ENCODE measurements around the gene CCNH. TPM values are rescaled to one million over a fixed set of nuclear protein-coding genes. Genes with fewer than 3 reads are reported as not detected.

Gene CCNH
- total RNA-seq, 1 donor from 2014 or later, result 19.2 TPM

- DNase-seq (ENCODE audit: low spot score) (no peak), ATAC-seq (no peak)
Measured at GRCh38 chr5:87361536-87362213, 51.1 kb downstream of the CCNH start.

DNA sequence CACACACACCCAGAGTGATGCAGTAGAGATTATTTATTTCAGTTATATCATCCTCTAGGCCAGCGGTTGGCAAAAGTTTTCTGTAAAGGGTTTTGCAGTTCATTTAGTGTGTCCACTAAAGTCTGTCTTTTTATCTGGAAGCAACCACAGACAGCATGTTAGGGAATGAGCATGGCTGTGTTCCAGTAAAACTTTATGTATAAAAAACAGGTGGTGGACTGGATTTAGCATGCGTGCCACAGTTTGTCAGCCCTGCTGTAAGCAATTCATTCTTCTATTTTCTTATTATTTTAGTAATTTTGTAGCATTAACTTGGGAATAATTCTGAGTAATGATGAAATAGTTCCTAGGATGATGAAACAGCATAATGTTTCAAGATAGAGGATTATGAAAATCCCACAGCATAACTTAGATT, 51.7 kb downstream of the CCNH start:
- DNase-seq (ENCODE audit: low spot score) (no peak), ATAC-seq (no peak)

DNA sequence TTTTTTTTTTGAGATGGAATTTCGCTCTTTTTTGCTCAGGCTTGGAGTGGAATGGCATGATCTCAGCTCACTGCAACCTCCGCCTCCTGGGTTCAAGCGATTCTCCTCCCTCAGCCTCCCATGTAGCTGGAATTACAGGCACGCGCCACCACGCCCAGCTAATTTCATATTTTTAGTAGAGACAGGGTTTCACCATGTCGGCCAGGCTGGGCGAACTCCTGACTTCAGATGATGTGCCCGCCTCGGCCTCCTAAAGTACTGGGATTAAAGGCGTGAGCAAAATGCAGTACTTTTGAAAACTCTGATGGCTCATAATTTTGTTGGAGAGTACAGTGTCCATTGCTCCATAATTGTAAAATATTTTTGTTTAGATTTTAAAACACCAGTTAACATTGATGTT, 52.6 kb downstream of the CCNH start:
- ATAC-seq (no peak), DNase-seq (ENCODE audit: low spot score) (no peak)

DNA sequence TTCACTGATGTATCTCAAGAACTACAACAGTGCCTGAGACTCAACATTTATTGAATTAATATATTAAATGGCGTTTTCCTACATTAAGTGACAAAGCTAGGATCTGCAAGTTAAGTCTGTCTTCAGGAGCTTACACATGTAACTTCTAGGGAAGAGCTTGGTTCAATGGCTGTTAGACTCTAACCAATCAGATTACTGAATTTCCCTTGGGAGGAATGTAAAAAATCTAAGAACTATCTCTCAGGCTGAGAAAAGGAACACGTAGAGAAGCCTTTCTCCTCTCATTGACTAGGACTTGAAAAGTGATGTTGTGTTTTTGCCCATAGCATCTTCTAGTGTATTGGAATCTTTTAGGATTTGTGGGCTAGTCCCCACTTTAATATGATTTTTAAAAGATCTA, 53.6 kb downstream of the CCNH start:
- ATAC-seq, result no peak
- no peak for DNase-seq (ENCODE audit: low spot score)

GRCh38 chr5:87354496-87354895, 58.2 kb downstream of the CCNH start:
- DNase-seq (ENCODE audit: low spot score) (no peak), ATAC-seq (no peak)

DNA sequence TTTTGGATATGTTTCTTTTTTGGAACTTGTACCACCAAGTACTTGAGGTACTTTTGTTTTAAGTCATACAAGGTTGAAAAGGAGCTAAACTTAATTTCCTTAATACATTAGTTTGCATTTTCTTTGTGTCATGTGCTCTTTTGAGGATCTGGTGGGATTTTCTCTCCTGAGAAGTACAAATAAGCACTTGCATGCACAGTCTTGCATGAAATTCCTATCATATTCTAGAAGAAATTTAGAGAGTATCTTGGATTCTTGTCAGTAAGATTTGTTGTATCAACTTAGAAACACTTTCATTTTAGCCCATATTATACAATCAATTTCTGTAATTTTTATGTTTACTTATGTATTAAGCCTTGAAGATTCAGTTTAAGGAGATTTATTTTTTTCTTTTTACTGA, 64.9 kb downstream of the CCNH start:
- ATAC-seq (no peak), DNase-seq (ENCODE audit: low spot score) (no peak)

DNA sequence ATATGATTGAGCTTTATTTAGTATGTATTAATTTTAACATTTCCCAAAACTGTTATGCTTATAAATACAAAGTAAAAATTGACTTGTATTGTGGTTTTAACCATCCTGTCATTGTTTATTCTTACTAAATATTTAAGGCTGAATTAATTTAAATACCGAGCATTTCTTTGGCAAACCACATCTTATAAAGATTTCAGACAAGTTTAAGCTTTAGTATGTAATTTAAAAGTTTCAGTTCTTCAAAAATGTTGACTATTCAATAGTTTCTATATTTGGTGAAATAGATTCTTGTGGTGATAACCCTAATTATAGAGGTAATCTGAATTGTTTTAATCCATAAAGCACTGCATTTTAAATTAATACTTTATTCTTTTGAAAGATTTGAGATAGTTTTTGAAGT, 65.5 kb downstream of the CCNH start:
- DNase-seq (ENCODE audit: low spot score) (no peak), ATAC-seq (no peak)

Other genes with a start within 250 kb of the CCNH start
- gene RASA1, start 145.0 kb downstream of the CCNH start, total RNA-seq, result 7.0 TPM